Measurements from ENCODE around the gene SPACA5.
"Not testable (repeated sequence)": the region's sequence is repeated elsewhere in the genome, so short reads cannot be mapped to it uniquely, and the experiment has no call there.

The SPACA5 gene

DNA sequence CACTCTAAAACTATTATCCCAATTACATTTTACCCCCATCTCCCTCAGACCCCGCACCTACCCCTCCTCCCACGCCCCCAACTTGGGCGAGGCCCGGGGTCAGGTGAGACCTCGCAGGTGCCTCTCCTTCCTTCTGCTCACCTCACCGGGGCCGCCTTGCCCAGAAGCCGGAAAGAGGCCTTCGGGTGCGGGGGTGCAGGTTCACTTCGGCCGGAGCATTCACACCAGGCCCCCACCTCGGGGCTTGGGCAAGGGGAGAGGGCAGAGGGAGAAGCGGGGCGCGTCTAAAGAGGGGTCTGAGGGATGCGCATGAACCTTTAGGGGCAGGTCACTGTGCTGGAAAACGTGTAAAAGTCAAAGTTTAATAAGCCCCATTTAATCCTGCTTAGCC is 3.4 kb upstream of the SPACA5 start:
- peak; percentile 19 for ATAC-seq (ENCODE audit: low read depth)
- no peaks in the 10 kb centered on the region for H3K9me3 Mint-ChIP-seq

DNA sequence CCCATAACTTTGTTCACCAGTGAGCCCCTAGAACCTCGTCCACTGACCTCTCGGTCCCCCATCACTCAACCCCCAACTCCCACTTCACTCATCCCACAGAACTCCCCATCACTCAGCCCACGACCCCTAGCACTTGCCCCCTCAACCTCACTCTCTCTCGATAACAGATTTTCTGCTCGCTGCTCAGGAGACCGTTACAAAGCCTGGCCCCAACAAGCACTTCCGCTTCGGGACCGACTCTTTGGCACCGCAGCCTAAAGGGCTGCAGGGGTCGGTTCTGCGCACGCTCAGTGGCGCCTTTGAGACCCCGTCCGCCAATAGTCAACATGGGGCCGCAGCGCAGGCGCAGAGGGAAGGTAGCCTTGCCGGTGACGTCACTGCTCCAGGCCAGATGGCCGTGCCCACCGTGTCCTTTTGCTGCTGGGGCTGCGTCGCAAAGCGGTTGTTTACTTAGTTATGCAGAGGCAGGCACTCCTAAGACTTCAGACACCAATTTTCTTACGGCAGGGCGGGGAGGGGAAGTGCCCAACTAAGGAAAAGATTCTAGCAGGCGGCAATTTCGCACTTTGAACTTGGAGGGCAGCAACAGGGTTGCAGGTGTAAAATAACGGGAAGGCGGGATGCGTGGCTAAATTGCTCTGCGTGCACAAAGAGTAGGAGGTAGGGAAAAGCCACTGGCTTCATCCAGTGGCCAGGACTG is 2.9 kb upstream of the SPACA5 start, which contains the start of gene ZNF182:
ZNF182 (minus strand) TSS at position 232 of the 700 bp plus-strand sequence. CDS start 1,380 bp downstream, outside the sequence.
- DNase-seq (ENCODE audit: low spot score in 2 of 2) = peak; percentile 84 to 87
- Mint-ChIP-seq H3K36me3 (peaks cover 6% of the 10 kb centered on the region), H3K27ac (peak within 1 kb of the TSS; percentile 98), H3K27me3 (no peaks in the 10 kb centered on the region), H3K4me3 (peak within 1 kb of the TSS; percentile 98), H3K4me1 (peaks cover 9% of the 10 kb centered on the region), H3K9me3 (no peaks in the 10 kb centered on the region)
- ATAC-seq (ENCODE audit: low read depth) = peak; percentile 94

More for the DNA sequence above, 3.4 kb upstream of the SPACA5 start:
- H3K27me3 Mint-ChIP-seq = no peaks in the 10 kb centered on the region
- H3K36me3 Mint-ChIP-seq = peaks cover 6% of the 10 kb centered on the region
- peak overlapping the region; percentile 98 for H3K27ac Mint-ChIP-seq
- peaks cover 9% of the 10 kb centered on the region for H3K4me1 Mint-ChIP-seq
- peak overlapping the region; percentile 98 for H3K4me3 Mint-ChIP-seq
- peak in 1 of 2 donors; percentile 29 for DNase-seq (ENCODE audit: low spot score in 2 of 2)

DNA sequence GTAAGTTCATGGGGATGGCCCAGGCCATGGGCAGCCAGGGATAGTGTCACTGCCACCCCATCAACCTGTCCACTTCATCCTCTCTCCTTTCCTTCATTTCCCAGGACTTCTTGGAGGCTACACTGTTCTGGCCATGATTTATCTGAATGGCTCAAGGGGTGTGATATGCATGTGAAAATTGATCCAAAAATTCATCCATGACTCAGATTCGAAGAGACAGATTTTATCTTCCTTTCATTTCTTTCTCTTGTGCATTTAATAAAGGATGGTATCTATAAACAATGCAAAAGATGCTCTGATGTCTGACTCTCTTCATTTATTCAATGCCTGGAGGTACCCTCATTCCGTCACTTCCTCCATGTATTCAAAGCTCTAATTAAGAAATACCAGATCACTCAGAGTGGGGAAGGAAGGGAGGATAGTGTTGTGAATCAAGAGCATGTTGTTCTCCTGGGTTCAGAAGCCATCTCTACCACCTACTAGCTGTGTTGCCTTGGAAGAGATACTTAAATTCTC is 2.7 kb downstream of the SPACA5 start:
- H3K4me3 Mint-ChIP-seq; H3K36me3 Mint-ChIP-seq; H3K4me1 Mint-ChIP-seq; H3K9me3 Mint-ChIP-seq; DNase-seq (ENCODE audit: low spot score in 2 of 2); H3K27me3 Mint-ChIP-seq; H3K27ac Mint-ChIP-seq; ATAC-seq (ENCODE audit: low read depth): not testable (repeated sequence)

DNA sequence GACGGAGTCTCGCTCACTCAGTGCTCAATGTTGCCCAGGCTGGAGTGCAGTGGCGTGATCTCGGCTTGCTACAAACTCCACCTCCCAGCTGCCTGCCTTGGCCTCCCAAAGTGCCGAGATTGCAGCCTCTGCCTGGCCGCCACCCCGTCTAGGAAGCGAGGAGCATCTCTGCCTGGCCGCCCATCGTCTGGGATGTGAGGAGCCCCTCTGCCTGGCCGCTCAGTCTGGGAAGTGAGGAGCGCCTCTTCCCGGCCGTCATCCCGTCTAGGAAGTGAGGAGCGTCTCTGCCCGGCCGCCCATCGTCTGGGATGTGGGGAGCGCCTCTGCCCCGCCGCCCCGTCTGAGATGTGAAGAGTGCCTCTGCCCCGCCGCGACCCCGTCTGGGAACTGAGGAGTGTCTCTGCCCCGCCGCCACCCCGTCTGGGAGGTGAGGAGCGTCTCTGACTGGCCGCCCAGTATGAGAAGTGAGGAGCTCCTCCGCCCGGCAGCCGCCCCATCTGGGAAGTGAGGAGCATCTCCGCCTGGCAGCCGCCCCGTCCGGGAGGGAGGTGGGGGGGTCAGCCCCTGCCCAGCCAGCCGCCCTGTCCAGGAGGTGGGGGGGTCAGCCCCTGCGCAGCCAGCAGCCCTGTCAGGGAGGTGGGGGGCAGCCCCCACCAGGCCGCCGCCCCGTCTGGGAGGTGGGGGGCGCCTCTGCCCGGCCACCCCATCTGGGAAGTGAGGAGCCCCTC is 10.0 kb downstream of the SPACA5 start:
- H3K4me1 Mint-ChIP-seq; H3K36me3 Mint-ChIP-seq; H3K27ac Mint-ChIP-seq; DNase-seq (ENCODE audit: low spot score in 2 of 2); H3K4me3 Mint-ChIP-seq; ATAC-seq (ENCODE audit: low read depth); H3K27me3 Mint-ChIP-seq; H3K9me3 Mint-ChIP-seq: not testable (repeated sequence)

- H3K4me3 Mint-ChIP-seq; ATAC-seq (ENCODE audit: low read depth); H3K27ac Mint-ChIP-seq; H3K36me3 Mint-ChIP-seq; H3K9me3 Mint-ChIP-seq; H3K4me1 Mint-ChIP-seq; DNase-seq (ENCODE audit: low spot score in 2 of 2); H3K27me3 Mint-ChIP-seq: not testable (repeated sequence)
Measured at GRCh38 chrX:48019892-48020291, 13.1 kb downstream of the SPACA5 start.

- H3K4me1 Mint-ChIP-seq; H3K36me3 Mint-ChIP-seq; DNase-seq (ENCODE audit: low spot score in 2 of 2); ATAC-seq (ENCODE audit: low read depth); H3K9me3 Mint-ChIP-seq; H3K27me3 Mint-ChIP-seq: not testable (repeated sequence)
- Mint-ChIP-seq H3K27ac (peak overlapping the region; percentile 98), H3K4me3 (peak overlapping the region; percentile 99)
Measured at GRCh38 chrX:48020472-48020871, 13.7 kb downstream of the SPACA5 start.

DNA sequence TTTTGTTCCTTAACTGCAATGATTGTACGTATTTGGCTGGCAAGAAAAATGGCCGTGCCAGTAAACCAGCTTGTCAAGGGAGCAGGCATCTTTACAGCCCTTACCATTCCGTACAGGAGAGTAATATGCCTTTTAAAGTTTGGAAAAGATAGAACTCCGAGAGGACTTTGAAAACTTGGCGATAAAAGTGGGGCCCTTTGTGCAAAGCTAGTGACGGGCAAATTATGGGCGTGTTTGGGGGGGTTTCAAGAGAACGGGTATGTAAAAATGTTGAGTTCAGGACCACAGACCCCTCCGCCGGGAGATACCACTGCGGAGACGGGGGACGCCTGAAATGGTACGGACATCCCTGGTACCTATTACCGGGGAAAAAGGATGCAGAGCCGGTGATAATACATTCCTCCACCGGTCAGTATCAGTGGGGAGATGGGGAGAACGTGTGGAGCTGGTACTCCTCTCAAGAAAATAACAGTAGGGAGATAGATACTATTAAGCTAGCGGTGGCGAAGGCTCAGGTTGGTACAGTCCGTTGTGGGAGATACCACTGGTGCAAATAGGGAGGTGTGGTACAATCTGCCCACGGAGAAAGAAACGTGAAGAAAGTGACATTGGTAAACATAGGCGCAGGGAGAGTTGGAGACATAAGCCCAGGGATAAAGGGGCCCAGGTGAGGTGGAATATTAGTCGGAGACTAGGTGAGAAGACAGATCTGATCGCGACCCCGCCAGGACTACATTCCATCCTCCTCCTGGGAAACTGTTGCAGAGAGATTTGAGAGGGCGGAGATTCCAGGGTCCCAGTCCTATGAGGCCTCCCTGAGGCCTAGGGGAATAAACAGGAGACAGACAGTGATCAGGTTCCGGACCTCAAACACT is 14.5 kb downstream of the SPACA5 start:
- ATAC-seq (ENCODE audit: low read depth) (peak; percentile 79), DNase-seq (ENCODE audit: low spot score in 2 of 2) (peak; percentile 77 to 79)
- peaks cover 9% of the 10 kb centered on the region for H3K4me1 Mint-ChIP-seq
- H3K4me3 Mint-ChIP-seq = peak overlapping the region; percentile 99
- H3K27ac Mint-ChIP-seq = peak overlapping the region; percentile 98
- no peaks in the 10 kb centered on the region for H3K9me3 Mint-ChIP-seq
- no peaks in the 10 kb centered on the region for H3K36me3 Mint-ChIP-seq
- H3K27me3 Mint-ChIP-seq = no peaks in the 10 kb centered on the region

GRCh38 chrX:48022100-48022499 is 15.3 kb downstream of the SPACA5 start:
- H3K36me3 Mint-ChIP-seq = no peaks in the 10 kb centered on the region
- H3K4me3 Mint-ChIP-seq = no peak overlapping the region
- H3K4me1 Mint-ChIP-seq = peaks cover 14% of the 10 kb centered on the region
- H3K9me3 Mint-ChIP-seq = no peaks in the 10 kb centered on the region
- ATAC-seq (ENCODE audit: low read depth) (no peak), DNase-seq (ENCODE audit: low spot score in 2 of 2) (no peak)
- H3K27me3 Mint-ChIP-seq = no peaks in the 10 kb centered on the region
- H3K27ac Mint-ChIP-seq = no peak overlapping the region

DNA sequence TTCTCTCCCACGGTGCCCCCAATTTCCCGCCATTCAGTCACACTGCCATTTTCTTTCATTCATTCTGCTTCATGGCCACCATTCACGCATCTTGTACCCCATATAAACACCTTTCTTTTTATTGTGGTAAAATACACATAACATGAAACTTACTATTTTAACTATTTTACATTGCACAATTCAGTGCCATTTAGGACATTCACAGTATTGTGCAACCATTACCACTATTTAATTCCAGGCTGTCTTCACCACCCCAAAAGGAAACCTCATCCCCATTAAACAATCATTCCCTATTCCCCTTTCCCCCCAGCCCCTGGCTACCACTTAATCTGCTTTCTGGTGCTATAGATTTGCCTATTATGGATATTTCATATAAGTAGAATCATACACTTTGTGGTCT is 15.9 kb downstream of the SPACA5 start:
- DNase-seq (ENCODE audit: low spot score in 2 of 2) (no peak), ATAC-seq (ENCODE audit: low read depth) (no peak)
- Mint-ChIP-seq H3K4me3 (peak overlapping the region; percentile 18), H3K9me3 (no peaks in the 10 kb centered on the region), H3K27ac (no peak overlapping the region), H3K27me3 (no peaks in the 10 kb centered on the region), H3K4me1 (peaks cover 14% of the 10 kb centered on the region), H3K36me3 (no peaks in the 10 kb centered on the region)

DNA sequence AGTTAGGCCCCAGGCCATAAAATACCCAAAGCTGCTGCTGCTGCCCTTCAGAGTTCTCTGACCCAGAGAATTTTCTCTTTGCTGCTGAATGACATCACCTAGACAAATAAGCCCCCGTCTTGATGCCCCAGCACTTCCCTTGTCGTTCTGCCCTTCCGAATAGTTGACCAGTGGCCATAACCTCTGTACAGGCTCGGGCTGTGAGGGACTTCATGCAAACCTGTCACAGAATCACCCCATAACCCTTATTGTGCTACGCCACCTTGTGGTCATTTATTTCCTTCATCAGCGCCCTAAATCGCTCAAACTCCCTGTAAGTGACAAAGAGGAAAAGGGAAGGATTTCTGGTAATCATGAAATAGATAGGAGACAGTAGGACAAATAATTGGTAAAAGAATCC is 18.8 kb downstream of the SPACA5 start:
- H3K36me3 Mint-ChIP-seq = no peaks in the 10 kb centered on the region
- no peaks in the 10 kb centered on the region for H3K9me3 Mint-ChIP-seq
- H3K4me3 Mint-ChIP-seq = no peak overlapping the region
- no peak for ATAC-seq (ENCODE audit: low read depth)
- H3K4me1 Mint-ChIP-seq = peaks cover 14% of the 10 kb centered on the region
- H3K27ac Mint-ChIP-seq = no peak overlapping the region
- peak; percentile 25 to 29 for DNase-seq (ENCODE audit: low spot score in 2 of 2)
- no peaks in the 10 kb centered on the region for H3K27me3 Mint-ChIP-seq

DNA sequence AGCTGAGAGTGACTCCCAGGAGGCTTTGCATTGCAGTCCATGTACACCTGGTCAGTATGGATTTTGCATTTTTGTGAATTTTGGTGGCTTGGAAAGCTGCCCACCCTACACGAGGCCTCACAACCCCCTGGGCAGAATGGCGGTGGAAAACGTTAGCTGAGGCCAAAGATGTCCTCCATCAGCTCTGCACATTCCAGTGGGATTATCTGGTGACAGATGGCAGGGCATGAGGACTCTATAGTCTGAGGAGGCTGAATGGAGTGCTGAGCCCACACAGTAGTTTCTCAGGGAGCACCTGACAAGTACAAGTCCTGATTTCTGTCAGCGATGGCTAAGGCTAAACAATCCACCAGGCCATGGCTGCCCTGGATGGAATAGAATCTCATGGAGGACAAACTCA is 20.8 kb downstream of the SPACA5 start:
- not testable (repeated sequence) for DNase-seq (ENCODE audit: low spot score in 2 of 2); H3K36me3 Mint-ChIP-seq; ATAC-seq (ENCODE audit: low read depth)

DNA sequence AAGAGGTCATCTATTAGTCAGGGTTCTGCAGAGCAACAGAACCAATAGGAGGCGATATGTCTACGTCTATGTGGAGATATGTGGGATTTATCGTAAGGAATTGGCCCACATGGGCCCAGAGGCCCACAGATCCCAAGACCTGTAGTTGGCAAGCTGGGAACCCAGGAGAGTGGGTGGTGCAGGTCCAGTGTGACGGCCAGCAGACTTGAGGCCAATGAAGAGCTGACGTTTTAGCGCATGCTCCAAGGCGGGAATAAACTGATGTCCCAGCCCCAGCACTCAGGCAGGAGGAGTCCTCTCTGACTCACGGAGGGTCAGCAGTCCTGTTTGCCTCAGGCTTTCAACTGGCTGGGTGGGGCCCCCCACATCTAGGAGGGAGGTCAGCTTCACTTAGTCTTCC is 21.3 kb downstream of the SPACA5 start:
- ATAC-seq (ENCODE audit: low read depth) (no peak), DNase-seq (ENCODE audit: low spot score in 2 of 2) (no peak)
- Mint-ChIP-seq H3K4me1 (peaks cover 10% of the 10 kb centered on the region), H3K27me3 (no peaks in the 10 kb centered on the region), H3K36me3 (peaks cover 5% of the 10 kb centered on the region), H3K4me3 (no peak overlapping the region), H3K27ac (no peak overlapping the region), H3K9me3 (no peaks in the 10 kb centered on the region)

More for the DNA sequence above, 20.8 kb downstream of the SPACA5 start:
- peaks cover 10% of the 10 kb centered on the region for H3K4me1 Mint-ChIP-seq
- H3K4me3 Mint-ChIP-seq, H3K27ac Mint-ChIP-seq, H3K9me3 Mint-ChIP-seq, H3K27me3 Mint-ChIP-seq: not testable (repeated sequence)

DNA sequence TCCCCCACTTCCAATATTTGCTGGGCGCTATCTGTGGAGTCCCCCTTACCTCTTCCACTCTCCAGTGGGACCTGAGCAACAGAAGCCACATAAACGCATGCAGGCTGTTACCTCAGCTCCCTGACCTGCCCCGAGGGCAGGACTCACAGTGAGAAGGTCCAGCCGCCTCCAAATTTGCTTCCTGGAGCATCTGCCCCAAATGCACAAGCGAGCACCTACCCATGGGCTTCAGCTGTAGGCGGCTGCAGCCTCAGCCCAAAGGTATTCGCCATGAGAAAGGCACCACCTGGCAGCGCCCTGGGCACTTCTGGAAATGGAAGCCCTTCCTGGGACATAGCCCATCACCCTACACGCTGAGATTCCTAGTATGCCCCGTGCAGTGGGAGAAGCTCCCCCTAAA is 23.4 kb downstream of the SPACA5 start:
- no peaks in the 10 kb centered on the region for H3K27me3 Mint-ChIP-seq
- peaks cover 10% of the 10 kb centered on the region for H3K4me1 Mint-ChIP-seq
- H3K27ac Mint-ChIP-seq = no peak overlapping the region
- H3K9me3 Mint-ChIP-seq = no peaks in the 10 kb centered on the region
- DNase-seq (ENCODE audit: low spot score in 2 of 2) (no peak), ATAC-seq (ENCODE audit: low read depth) (no peak)
- peaks cover 5% of the 10 kb centered on the region for H3K36me3 Mint-ChIP-seq
- H3K4me3 Mint-ChIP-seq = no peak overlapping the region
